Parathyroid adenoma (tissue), 2 donors: ENCODE results near the gene ABHD17A.

Experiments
- H2AFZ ChIP-seq: fragments of 300-600 bp; sonication (generic); one replicate; pipeline ENCODE4 v1.7.0; 2017; ENCODE audit warnings: antibody characterized with exemption, mild to moderate bottlenecking
- H3K27ac ChIP-seq: fragments of 300-600 bp; sonication (generic); one replicate; pipeline ENCODE4 v1.7.0; 2017
- H3K27me3 ChIP-seq: fragments of 300-600 bp; sonication (generic); one replicate; pipeline ENCODE4 v1.7.0; 2017; ENCODE audit warnings: low read length; ENCODE audit not compliant: control insufficient read depth, insufficient read depth
- H3K36me3 ChIP-seq: fragments of 300-600 bp; sonication (generic); one replicate; pipeline ENCODE4 v1.7.0; 2017; ENCODE audit warnings: low read length; ENCODE audit not compliant: control insufficient read depth, insufficient read depth
- H3K4me1 ChIP-seq: fragments of 300-600 bp; sonication (generic); one replicate; pipeline ENCODE4 v1.7.0; 2017; ENCODE audit warnings: control low read depth
- H3K4me2 ChIP-seq: fragments of 300-600 bp; sonication (generic); one replicate; pipeline ENCODE4 v1.7.0; 2017; ENCODE audit warnings: low read length
- H3K4me3 ChIP-seq: fragments of 300-600 bp; sonication (generic); one replicate; pipeline ENCODE4 v1.7.0; 2017; ENCODE audit warnings: low read depth, low read length
- H3K79me2 ChIP-seq: fragments of 300-600 bp; sonication (generic); one replicate; pipeline ENCODE4 v1.7.0; 2017; ENCODE audit warnings: control low read depth
- H3K9ac ChIP-seq: fragments of 300-600 bp; sonication (generic); one replicate; pipeline ENCODE4 v1.7.0; 2017; ENCODE audit warnings: mild to moderate bottlenecking
- H3K9me3 ChIP-seq: fragments of 300-600 bp; sonication (generic); one replicate; pipeline ENCODE4 v1.7.0; 2017; ENCODE audit warnings: low read length; ENCODE audit not compliant: control insufficient read depth
- TF ChIP-seq, protein P1 (sequence below): fragments of 300-600 bp; sonication (generic); IDR thresholded peaks from one replicate; pipeline ENCODE4 v1.7.0; 2017; ENCODE audit warnings: antibody characterized with exemption, mild to moderate bottlenecking
- donor health status: primary hyperparathyroidism.

Gene ABHD17A

DNA sequence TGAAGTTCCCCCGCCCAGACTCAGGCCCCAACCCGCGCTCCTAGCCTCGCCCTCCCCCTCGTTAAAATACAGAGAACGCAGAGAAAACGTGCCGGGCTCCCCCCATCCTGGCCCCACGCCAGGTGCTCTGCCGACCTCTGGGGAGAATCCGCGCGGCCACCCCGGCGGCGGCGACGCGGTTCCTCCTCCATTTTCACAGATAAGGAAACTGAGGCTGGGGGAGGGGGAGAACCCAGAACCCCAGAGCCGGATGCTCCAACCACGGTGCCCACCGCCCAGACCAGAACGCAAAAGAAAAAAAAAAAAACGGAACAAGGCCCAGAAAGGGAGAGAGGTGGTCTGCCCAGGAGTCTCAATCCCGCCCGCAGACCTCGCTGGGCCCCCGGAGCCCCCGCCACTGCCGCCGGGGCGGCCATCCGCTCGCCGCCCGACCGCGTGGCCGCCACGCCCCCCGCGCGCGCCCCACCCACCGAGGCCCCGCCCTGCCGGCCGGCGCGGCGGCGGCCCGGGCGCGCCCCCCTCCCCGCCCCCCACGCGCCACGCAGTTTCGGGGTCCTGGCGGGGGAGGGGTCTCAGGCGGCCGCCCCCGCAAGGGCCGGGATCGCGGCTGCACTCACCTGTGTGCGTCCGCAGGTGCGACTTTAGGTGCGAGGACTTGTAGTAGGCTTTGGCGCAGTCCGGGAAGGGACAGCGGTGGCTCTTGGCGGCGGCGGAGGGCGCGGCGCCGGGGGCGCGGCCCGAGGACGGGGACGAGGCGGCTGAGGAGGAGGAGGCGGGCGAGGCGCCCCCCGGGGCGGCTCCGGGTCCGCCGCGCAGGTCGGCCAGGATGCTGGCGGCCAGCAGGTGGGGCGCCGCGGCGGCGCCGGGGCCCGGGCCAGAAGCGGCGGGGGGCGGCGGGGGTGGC lies 22.6 kb downstream of the ABHD17A start:
- H3K4me1 ChIP-seq = peaks cover 19% of the 10 kb centered on the region

DNA sequence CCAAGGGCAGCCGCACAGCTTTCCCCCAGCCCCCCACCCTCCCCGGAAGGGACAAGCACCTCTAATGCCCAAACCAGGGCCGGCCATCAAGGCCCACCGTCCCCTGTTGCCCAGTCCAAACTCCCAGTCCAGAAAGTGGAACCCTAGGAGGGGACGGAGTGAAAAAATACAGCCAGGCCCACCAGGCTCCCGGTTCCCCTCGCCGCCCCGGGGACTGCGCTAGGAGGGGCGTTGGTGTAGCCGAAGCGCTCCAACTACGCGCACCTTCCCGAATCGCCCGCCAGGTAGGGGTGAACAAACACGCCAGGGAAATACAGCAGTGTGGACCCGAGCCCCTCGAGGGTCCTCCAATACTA lies 23.2 kb downstream of the ABHD17A start:
- TF ChIP-seq, protein P1, sequence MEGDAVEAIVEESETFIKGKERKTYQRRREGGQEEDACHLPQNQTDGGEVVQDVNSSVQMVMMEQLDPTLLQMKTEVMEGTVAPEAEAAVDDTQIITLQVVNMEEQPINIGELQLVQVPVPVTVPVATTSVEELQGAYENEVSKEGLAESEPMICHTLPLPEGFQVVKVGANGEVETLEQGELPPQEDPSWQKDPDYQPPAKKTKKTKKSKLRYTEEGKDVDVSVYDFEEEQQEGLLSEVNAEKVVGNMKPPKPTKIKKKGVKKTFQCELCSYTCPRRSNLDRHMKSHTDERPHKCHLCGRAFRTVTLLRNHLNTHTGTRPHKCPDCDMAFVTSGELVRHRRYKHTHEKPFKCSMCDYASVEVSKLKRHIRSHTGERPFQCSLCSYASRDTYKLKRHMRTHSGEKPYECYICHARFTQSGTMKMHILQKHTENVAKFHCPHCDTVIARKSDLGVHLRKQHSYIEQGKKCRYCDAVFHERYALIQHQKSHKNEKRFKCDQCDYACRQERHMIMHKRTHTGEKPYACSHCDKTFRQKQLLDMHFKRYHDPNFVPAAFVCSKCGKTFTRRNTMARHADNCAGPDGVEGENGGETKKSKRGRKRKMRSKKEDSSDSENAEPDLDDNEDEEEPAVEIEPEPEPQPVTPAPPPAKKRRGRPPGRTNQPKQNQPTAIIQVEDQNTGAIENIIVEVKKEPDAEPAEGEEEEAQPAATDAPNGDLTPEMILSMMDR = no peak
- Histone ChIP-seq H3K79me2 (peaks cover 6% of the 10 kb centered on the region), H3K4me2 (peak overlapping the region; percentile 90), H3K4me3 (peak overlapping the region; percentile 56), H2AFZ (no peak overlapping the region), H3K27me3 (no peaks in the 10 kb centered on the region), H3K9me3 (no peaks in the 10 kb centered on the region), H3K27ac (no peak overlapping the region), H3K36me3 (no peaks in the 10 kb centered on the region), H3K9ac (no peak overlapping the region), H3K4me1 (peaks cover 19% of the 10 kb centered on the region)

More for the DNA sequence above, 22.6 kb downstream of the ABHD17A start:
- TF ChIP-seq, protein P1 = no peak
- Histone ChIP-seq H3K27ac (no peak overlapping the region), H3K36me3 (no peaks in the 10 kb centered on the region), H3K4me3 (peak overlapping the region; percentile 56), H3K9ac (no peak overlapping the region), H3K4me2 (peak overlapping the region; percentile 90), H3K9me3 (no peaks in the 10 kb centered on the region), H3K79me2 (peaks cover 6% of the 10 kb centered on the region), H3K27me3 (no peaks in the 10 kb centered on the region), H2AFZ (no peak overlapping the region)

DNA sequence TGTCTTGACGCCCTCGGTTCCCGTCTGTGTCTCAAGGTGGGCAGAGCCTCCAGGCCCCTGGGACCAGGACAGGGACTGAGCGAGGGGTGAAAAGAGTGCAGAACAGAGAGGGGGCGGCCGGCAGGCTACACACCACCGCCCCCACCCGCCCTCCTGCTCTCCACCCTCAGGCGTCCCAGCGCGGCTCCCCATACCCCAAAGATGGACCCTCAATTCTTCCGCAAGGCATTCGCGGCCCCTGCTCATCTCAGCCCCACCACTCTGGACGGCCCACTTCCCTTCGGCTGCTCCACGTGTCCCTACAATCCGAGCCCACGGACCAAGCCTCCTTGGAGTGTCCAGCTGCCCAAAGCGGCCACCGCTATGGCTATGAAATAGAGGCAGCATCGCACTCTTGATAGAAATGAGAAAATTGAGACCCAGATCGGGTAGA lies 23.7 kb downstream of the ABHD17A start:
- H3K9ac ChIP-seq = no peak overlapping the region
- no peaks in the 10 kb centered on the region for H3K27me3 ChIP-seq
- peaks cover 6% of the 10 kb centered on the region for H3K79me2 ChIP-seq
- H3K4me3 ChIP-seq = peak overlapping the region; percentile 14
- peaks cover 19% of the 10 kb centered on the region for H3K4me1 ChIP-seq
- H3K27ac ChIP-seq = no peak overlapping the region
- no peaks in the 10 kb centered on the region for H3K9me3 ChIP-seq
- H3K4me2 ChIP-seq = peak overlapping the region; percentile 90
- TF ChIP-seq, protein P1 = no peak
- H2AFZ ChIP-seq = no peak overlapping the region
- no peaks in the 10 kb centered on the region for H3K36me3 ChIP-seq

DNA sequence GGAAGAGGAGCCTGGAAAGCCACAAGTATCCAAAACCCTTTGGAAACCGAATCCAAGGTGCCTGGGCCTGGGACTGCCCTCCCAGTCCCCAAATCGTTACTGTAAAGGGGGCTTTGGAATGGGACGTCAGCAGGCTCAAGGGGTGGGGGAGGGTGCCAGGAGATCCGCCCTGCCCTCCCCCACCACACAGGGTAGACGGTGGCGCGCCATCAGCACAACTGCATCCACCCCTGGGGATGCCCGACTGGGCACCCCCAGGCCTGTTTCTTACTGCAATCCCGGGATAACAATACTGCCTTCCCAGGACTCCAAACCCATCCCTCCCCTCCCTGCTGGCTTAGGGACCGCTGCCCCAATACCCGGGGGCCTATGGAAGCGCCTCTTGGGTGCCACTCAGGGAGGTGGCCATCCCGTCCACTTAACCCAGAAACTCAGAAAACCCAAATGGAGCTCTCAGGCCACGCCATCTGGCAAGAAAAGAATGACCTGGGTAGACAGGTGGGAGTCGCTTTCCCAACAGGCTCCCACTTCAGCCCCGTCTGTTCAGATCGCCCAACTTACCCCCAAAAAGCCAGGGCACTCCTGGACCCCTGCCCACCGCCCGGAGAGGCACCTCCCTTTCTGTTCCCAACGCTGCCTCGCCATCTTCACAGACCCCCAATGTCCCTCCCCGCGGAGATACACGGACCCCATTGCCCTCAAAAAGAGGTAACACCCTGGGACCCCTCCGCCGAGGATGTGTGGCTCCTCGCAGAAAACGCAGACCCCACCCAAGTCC lies 24.3 kb downstream of the ABHD17A start:
- H3K79me2 ChIP-seq = peaks cover 11% of the 10 kb centered on the region
- no peaks in the 10 kb centered on the region for H3K9me3 ChIP-seq
- TF ChIP-seq, protein P1 = no peak
- H3K4me2 ChIP-seq = no peak overlapping the region
- H3K4me3 ChIP-seq = no peak overlapping the region
- no peaks in the 10 kb centered on the region for H3K36me3 ChIP-seq
- no peak overlapping the region for H3K9ac ChIP-seq
- H3K27me3 ChIP-seq = no peaks in the 10 kb centered on the region
- H3K27ac ChIP-seq = no peak overlapping the region
- H3K4me1 ChIP-seq = peaks cover 19% of the 10 kb centered on the region
- no peak overlapping the region for H2AFZ ChIP-seq
